Keratinocyte (primary cell): Measurements from ENCODE around the gene STX10.

ENCODE experiments used
- EZH2 ChIP-seq: IDR thresholded peaks from one replicate; pipeline ENCODE4 v1.6.1; 2012; ENCODE audit warnings: inconsistent platforms, mild to moderate bottlenecking, low read length, moderate library complexity
- TF ChIP-seq, protein P1 (sequence below), 3 experiments: IDR thresholded peaks in 1 of 3; conservative IDR thresholded peaks in 1 of 3; optimal IDR thresholded peaks in 1 of 3; 2 replicates in 2 of 3; 3 replicates in 1 of 3; pipeline versions ENCODE3 to v1.5.1; 2011; ENCODE audit warnings: low read length in 3 of 3, mild to moderate bottlenecking in 3 of 3, moderate library complexity in 2 of 3, control low read depth in 1 of 3, inconsistent platforms in 1 of 3; ENCODE audit not compliant: insufficient read depth in 2 of 3; ENCODE audit errors: extremely low read depth in 1 of 3

DNA sequence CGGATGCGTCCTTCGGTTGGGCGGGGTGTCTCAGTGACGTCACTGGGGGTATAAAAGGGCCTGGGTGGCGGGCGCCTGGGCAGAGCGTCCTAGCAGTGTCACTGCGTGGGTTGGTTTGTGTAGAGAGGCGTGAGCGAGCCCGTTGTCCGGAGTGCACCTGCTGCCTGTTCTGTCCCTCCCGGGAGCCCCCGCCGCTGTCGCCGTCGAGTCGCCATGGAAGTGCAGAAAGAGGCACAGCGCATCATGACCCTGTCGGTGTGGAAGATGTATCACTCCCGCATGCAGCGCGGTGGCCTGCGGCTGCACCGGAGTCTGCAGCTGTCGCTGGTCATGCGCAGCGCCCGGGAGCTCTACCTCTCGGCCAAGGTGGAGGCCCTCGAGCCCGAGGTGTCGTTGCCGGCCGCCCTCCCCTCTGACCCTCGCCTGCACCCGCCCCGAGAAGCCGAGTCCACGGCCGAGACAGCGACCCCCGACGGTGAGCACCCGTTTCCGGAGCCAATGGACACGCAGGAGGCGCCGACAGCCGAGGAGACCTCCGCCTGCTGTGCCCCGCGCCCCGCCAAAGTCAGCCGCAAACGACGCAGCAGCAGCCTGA lies 2.9 kb upstream of the STX10 start:
- TF ChIP-seq, protein P1, sequence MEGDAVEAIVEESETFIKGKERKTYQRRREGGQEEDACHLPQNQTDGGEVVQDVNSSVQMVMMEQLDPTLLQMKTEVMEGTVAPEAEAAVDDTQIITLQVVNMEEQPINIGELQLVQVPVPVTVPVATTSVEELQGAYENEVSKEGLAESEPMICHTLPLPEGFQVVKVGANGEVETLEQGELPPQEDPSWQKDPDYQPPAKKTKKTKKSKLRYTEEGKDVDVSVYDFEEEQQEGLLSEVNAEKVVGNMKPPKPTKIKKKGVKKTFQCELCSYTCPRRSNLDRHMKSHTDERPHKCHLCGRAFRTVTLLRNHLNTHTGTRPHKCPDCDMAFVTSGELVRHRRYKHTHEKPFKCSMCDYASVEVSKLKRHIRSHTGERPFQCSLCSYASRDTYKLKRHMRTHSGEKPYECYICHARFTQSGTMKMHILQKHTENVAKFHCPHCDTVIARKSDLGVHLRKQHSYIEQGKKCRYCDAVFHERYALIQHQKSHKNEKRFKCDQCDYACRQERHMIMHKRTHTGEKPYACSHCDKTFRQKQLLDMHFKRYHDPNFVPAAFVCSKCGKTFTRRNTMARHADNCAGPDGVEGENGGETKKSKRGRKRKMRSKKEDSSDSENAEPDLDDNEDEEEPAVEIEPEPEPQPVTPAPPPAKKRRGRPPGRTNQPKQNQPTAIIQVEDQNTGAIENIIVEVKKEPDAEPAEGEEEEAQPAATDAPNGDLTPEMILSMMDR (optimal IDR thresholded peaks at IDR 0.05 in 1 of 3, IDR thresholded peaks at IDR 0.05 in 1 of 3, conservative IDR thresholded peaks at IDR 0.05 in 1 of 3; ENCODE audit: extremely low read depth in 1 of 3, insufficient read depth in 2 of 3, low read length in 3 of 3), result no peak
- no peak for TF ChIP-seq EZH2
